Hematopoietic multipotent progenitor cell treated with erythropoietin and hydrocortisone succinate and interleukin-3 and kit ligand, for 6 days (in vitro differentiated cells): Measurements from ENCODE around the gene ASZ1.
"Not testable (repeated sequence)": the region's sequence is repeated elsewhere in the genome, so short reads cannot be mapped to it uniquely, and the experiment has no call there.

Source experiments
- DNase-seq: peaks from one replicate; pipeline ENCODE4 v3.0.0-alpha.2; 2015

ASZ1 gene, protein sequence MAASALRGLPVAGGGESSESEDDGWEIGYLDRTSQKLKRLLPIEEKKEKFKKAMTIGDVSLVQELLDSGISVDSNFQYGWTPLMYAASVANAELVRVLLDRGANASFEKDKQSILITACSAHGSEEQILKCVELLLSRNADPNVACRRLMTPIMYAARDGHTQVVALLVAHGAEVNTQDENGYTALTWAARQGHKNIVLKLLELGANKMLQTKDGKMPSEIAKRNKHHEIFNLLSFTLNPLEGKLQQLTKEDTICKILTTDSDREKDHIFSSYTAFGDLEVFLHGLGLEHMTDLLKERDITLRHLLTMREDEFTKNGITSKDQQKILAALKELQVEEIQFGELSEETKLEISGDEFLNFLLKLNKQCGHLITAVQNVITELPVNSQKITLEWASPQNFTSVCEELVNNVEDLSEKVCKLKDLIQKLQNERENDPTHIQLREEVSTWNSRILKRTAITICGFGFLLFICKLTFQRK

GRCh38 chr7:117427258-117427701 lies at the start of gene ASZ1:
Gene ASZ1, minus strand, starts transcription at chr7:117427493. Its CDS starts 33 bp downstream, at chr7:117427460.
- no peak for DNase-seq

- no peak for DNase-seq
These were observed 49.4 kb upstream of the ASZ1 start for GRCh38 chr7:117476557-117477215.

DNA sequence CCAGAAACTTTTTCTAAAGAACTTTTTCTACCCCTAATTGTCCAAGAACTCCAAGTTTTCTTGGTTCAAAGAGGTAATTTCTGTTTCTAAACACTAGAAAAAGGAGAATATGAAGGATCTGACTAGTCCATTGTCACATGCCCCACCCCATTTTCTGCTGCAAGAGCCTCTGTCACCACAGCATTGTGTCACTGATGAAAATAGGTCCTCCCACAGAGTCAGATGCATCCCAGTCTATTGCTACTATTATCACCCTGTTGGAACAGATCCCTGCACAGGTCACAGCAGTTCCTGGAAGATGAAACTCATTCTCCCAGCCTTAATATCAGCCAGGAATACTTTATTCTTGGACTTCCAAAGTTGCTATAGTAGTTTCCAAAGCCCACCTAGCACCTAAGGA lies 45.0 kb upstream of the ASZ1 start:
- no peak for DNase-seq

DNA sequence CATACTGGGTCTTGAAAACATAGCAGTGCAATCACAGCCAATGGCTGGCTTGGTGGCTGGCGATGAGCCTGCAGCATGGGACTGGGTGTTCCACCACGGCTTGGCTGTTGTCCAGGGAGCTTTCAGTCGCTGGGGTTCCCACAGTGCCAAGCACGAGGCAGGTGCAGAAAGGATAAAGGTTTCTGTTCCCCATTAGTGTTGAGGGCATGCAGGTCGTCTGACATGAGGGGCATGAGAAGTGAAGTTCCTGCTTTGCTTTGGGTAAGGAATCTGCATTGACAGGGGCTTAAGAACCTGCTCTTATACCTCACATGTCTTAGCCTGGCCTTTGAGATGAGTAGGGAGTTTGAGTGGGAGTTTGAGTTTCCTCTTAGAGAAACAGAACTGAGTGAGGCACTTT lies 43.5 kb upstream of the ASZ1 start:
- DNase-seq: no peak

GRCh38 chr7:117468174-117468573 lies 40.9 kb upstream of the ASZ1 start:
- no peak for DNase-seq

DNA sequence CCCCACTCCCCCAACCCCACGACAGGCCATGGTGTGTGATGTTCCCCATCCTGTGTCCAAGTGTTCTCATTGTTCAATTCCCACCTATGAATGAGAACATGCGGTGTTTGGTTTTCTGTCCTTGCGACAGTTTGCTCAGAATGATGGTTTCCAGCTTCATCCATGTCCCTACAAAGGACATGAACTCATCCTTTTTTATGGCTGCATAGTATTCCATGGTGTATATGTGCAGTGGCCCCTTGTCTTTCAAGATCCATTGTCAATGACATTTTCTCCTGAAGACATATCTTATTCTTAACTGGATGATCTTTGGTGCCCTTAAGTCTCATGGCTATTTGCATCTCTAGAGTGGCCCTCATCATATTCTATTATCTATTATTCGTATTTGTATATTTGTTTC lies 33.5 kb upstream of the ASZ1 start:
- DNase-seq: not testable (repeated sequence)

- DNase-seq: no peak
These were observed 32.4 kb upstream of the ASZ1 start for GRCh38 chr7:117459735-117460134.

DNA sequence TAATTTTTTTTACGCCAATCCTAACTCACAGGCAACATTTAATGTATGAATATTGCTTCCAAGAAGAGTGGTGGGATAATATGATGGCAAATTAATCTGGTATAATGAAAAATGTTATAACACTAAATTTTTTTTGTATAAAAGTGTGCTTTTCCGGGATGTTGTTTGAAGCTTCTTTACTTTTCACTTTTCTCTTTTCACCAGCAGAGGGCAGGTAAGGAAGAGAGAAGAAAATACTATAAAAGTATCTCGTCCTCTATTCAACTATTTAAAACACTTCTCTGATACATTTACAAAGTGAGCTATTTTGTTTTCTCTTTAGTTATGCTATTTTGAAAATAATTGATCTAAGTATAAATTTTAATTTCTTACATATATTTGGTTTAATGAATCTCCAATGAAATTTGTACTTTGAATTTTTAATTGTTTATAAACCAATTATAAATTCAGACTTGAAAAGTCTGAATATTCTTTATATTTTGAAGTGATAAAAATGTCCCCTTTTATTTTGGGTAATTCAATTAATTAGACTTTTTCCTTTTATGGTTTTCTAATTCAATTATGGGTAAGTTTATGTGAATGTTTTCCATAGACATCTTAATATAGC lies 31.8 kb upstream of the ASZ1 start:
- peak; percentile 65 for DNase-seq

GRCh38 chr7:117448655-117449054 lies 21.4 kb upstream of the ASZ1 start:
- DNase-seq: no peak

DNA sequence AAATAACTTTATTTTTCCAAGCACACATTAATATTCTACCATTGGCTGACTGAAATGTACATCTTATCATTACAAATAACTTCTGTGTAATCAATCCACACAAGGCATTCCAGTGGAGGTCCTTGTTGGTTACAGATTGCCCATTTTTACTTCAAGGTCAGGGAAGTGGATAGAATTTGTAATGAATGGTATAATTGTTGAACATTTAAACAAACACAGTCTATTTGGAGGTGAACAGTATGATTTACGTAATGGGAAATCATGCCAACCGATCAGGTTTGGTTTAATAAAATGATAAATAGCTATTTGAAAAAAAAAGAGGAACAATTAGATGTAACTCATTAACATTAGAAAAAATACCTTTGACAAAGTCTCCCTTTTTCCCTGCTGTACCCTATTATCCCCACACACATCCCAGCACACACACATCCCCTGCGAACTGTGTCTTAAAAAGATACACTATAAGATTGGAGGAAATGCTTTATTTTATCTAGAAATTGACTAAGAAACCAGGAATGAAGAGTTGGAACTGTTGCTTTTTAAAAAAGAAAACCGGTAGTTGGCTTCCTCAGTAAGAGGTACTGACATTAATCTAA lies 19.0 kb upstream of the ASZ1 start:
- DNase-seq: no peak

GRCh38 chr7:117445206-117445605 lies 17.9 kb upstream of the ASZ1 start:
- DNase-seq: no peak

GRCh38 chr7:117444646-117445045 lies 17.4 kb upstream of the ASZ1 start:
- DNase-seq: no peak

DNA sequence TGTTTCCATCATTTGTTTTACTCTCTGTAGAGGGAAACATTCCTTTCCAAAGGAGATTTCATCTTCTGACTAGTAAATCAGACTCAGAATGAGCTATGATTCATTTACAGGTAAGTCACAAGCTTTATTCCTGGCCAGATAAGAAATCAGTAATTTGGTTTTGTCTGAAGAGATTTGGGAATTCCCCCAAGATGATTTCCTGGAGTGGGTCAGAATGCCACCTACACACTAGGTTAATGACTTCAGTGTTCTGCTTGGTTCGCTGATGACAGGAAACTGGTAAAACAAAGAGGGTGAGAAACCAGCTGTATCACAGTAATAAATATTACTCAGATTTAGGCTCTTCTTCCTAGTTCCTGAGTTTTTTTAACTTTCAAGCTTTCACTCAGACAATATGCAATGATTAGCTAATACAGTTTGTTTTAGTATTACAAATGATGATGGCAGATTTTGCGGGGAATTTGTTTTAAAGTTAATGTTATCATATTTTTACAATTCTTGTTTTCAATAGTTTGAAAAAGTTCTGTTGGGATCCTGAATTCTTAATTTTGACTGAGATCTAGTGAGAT lies 8.3 kb upstream of the ASZ1 start:
- DNase-seq: no peak

DNA sequence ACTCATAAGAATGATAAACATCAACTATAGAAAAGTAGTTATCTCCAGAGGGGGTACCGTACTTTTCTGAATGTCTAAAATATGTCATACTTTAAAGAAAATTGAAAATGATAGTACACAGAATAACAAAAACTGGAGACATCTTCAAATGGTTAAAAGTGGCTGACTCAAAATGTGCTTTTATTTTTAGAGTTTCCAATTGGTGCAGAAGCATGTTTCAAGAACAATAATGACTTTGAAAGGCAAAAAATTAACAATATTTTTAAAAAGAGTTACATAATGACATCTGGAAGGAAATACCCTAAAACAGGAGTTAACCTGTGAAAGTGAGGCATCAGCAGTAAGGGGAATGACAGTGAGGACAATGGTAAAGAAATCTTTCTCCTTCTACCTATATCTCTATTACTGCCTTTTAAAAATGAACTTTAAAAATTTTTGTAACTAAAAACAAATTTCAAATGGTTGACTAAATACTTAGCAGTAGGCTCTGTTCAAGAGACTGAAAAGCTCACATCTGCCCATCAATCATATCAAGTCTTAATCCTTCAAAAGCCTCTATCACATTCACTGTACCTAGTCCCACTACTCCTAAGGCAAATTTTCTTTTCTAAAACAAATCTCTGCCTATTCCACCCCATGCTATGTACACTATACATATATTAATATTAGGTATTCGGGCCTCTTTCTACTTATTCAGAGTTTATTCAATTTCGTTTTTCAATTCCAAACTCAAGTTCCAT lies 3.0 kb downstream of the ASZ1 start:
- DNase-seq: no peak

DNA sequence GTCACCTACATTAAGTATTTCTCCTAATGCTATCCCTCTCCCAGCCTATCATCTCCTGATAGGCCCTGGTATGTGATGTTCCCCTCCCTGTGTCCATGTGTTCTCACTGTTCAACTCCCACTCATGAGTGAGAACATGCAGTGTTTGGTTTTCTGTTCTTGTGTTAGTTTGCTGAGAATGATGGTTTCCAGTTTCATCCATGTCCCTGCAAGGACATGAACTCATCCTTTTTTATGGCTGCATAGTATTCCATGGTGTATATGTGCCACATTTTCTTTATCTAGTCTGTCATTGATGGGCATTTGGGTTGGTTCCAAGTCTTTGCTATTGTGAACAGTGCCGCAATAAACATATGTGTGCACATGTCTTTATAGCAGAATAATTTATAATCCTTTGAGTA lies 12.7 kb downstream of the ASZ1 start:
- DNase-seq: not testable (repeated sequence)

DNA sequence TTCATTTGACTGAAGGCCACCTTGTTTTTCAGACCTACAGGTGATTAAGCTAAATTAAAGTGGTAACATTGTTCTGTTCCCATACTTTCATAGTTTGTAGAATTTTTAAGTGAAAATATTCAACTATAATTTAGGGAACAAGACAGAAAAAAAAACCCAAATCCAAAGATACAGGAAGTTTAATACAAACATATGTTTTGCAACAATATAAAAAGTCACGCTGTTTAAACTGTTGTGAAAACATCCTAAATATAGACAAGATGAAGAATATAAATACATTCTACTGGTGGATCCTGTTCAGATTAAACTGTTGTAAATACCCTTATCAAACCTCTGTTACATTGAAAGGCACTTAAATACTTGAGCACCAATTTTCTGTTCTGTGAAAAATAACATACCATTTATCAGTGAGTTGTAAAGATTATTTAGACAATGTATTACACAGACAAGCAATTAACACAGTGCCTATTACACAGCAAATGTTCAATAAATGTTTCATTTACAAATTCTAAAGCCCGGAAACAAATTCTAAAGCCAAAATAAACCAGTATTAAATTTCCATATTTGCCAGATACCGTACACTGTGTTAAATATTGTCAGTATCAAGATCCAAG lies 14.2 kb downstream of the ASZ1 start:
- no peak for DNase-seq

- DNase-seq: no peak
These were observed 14.9 kb downstream of the ASZ1 start for GRCh38 chr7:117412390-117412789.

- DNase-seq: no peak
These were observed 15.8 kb downstream of the ASZ1 start for GRCh38 chr7:117411539-117411938.

- no peak for DNase-seq
These were observed 18.5 kb downstream of the ASZ1 start for GRCh38 chr7:117408831-117409230.

GRCh38 chr7:117405519-117405918 lies 21.8 kb downstream of the ASZ1 start:
- no peak for DNase-seq

DNA sequence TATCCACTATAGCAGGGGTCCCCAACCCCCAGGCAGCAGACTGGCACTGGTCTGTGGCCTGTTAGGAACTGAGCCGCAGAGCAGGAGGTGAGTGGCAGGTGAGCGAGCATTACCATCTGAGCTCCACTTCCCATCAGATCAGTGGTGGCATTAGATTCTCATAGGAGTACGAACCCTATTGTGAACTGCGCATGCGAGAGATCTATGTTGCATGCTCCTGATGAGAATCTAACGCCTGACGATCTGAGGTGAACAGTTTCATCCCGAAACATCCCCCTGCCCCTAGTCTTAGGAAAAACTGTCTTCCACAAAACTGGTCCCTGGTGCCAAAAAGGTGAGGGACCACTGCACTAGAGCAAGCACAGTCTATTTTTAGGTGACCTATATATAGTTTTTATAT lies 23.6 kb downstream of the ASZ1 start:
- no peak for DNase-seq

DNA sequence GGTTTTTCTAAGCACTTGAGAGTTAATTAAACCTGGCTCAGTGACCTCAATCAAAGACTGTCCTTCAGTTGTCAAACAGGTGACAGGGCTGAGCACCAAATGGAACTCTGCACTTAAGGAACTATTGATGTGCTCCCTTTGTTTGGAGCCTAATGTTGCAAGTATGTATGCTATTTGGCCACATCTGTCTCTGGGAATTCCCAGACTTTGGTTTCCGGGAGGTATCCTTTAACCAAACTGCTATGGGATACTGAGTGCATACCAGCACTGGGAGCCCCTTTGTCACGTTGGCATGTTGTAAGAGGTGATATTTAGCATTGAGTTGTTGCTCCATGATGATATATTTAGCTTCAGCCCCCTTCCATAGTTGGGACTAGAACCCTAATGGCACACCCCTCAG lies 25.2 kb downstream of the ASZ1 start:
- DNase-seq: no peak
